ENCODE data around the gene FBXO28.

- TF ChIP-seq POLR2A (IDR thresholded peaks at IDR 0.05) = no peak
- TF ChIP-seq, protein P1, sequence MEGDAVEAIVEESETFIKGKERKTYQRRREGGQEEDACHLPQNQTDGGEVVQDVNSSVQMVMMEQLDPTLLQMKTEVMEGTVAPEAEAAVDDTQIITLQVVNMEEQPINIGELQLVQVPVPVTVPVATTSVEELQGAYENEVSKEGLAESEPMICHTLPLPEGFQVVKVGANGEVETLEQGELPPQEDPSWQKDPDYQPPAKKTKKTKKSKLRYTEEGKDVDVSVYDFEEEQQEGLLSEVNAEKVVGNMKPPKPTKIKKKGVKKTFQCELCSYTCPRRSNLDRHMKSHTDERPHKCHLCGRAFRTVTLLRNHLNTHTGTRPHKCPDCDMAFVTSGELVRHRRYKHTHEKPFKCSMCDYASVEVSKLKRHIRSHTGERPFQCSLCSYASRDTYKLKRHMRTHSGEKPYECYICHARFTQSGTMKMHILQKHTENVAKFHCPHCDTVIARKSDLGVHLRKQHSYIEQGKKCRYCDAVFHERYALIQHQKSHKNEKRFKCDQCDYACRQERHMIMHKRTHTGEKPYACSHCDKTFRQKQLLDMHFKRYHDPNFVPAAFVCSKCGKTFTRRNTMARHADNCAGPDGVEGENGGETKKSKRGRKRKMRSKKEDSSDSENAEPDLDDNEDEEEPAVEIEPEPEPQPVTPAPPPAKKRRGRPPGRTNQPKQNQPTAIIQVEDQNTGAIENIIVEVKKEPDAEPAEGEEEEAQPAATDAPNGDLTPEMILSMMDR (IDR thresholded peaks at IDR 0.05) = no peak
Measured at GRCh38 chr1:224127925-224128819, 14.3 kb downstream of the FBXO28 start.
